Endothelial cell of umbilical vein (primary cell): ENCODE results near the gene VSX1. TPM values are rescaled to one million over a fixed set of nuclear protein-coding genes. Genes with fewer than 3 reads are reported as not detected.

Experiments used
- BruUV-seq: library from RNA; stranded (reverse); fragments of 400-500 nt; replicated peaks from 2 replicates; lab custom pipeline; 2021; lab: Mats Ljungman, UMichigan
- CTCF ChIA-PET: fragments of 300-600, 350-600 bp; sonication (Branson Sonifier 250); formaldehyde crosslinking; loops from one replicate; lab custom pipeline; 2021; ENCODE audit warnings: antibody characterized with exemption, inconsistent platforms; lab: Charles Lee
- POLR2A ChIA-PET: fragments of 300-600, 350-600 bp; sonication (Branson Sonifier 250); formaldehyde crosslinking; loops from one replicate; lab custom pipeline; 2021; ENCODE audit warnings: antibody characterized with exemption, inconsistent platforms; lab: Charles Lee
- DNase-seq: peaks from one replicate; pipeline ENCODE4 v3.0.0-alpha.2; 2011; ENCODE audit warnings: low read depth, low spot score
- FAIRE-seq: peaks from 2 replicates; lab custom pipeline; 2011; peaks lifted over from hg19 to GRCh38; lab: Jason Lieb, UNC
- H2AFZ ChIP-seq: 2 replicates; pipeline ENCODE4 v1.6.0; 2012; ENCODE audit warnings: low read depth, low read length, control low read depth, inconsistent platforms
- H3K27ac ChIP-seq: 2 replicates; pipeline ENCODE4 v1.5.1; 2011; ENCODE audit warnings: low read depth, mild to moderate bottlenecking, control low read depth, low read length, moderate library complexity; ENCODE audit not compliant: insufficient read depth
- H3K27me3 ChIP-seq, 2 experiments: 2 replicates each; pipeline versions ENCODE4 v1.6.0 to v1.6.1; 2011; ENCODE audit warnings: low read length in 2 of 2, mixed read lengths in 1 of 2; ENCODE audit not compliant: control insufficient read depth in 2 of 2, insufficient read depth in 2 of 2
- H3K36me3 ChIP-seq, 2 experiments: 2 replicates in 1 of 2; 3 replicates in 1 of 2; pipeline ENCODE4 v1.5.1; 2011; ENCODE audit warnings: low read length in 2 of 2, mild to moderate bottlenecking in 1 of 2, moderate library complexity in 1 of 2; ENCODE audit not compliant: control insufficient read depth in 2 of 2, insufficient read depth in 2 of 2; ENCODE audit errors: extremely low read depth in 1 of 2
- H3K4me1 ChIP-seq: 3 replicates; pipeline ENCODE4 v1.5.1; 2011; ENCODE audit warnings: mild to moderate bottlenecking, low read length; ENCODE audit not compliant: control insufficient read depth, insufficient read depth; ENCODE audit errors: extremely low read depth
- H3K4me2 ChIP-seq: 2 replicates; pipeline ENCODE4 v1.6.1; 2011; ENCODE audit warnings: low read length, control low read depth, mixed read lengths; ENCODE audit not compliant: insufficient read depth
- H3K4me3 ChIP-seq, 3 experiments: fragments of 200-600 bp in 1 of 3; sonication (generic), shearing (Covaris generic) in 1 of 3; replicated peaks in 1 of 3; 2 replicates each; pipeline ENCODE4 v1.5.1; 2011 to 2016; ENCODE audit warnings: control low read depth in 3 of 3, low read length in 3 of 3, mild to moderate bottlenecking in 2 of 3, inconsistent platforms in 1 of 3, low read depth in 1 of 3, moderate library complexity in 1 of 3; ENCODE audit not compliant: insufficient read depth in 1 of 3
- H3K79me2 ChIP-seq: 2 replicates; pipeline ENCODE4 v1.6.0; 2012; ENCODE audit warnings: low read length, inconsistent platforms; ENCODE audit not compliant: control insufficient read depth, insufficient read depth
- H3K9ac ChIP-seq: replicated peaks from 2 replicates; pipeline ENCODE3; 2011; ENCODE audit warnings: low read length, control low read depth; ENCODE audit not compliant: insufficient read depth; ENCODE audit errors: extremely low read depth
- H3K9me1 ChIP-seq: replicated peaks from 3 replicates; pipeline ENCODE4 v1.6.0; 2011; ENCODE audit warnings: mild to moderate bottlenecking, low read length; ENCODE audit not compliant: control insufficient read depth, insufficient read depth; ENCODE audit errors: extremely low read depth
- H3K9me3 ChIP-seq: replicated peaks from 2 replicates; pipeline ENCODE4 v1.5.1; 2012; ENCODE audit warnings: low read length, inconsistent platforms; ENCODE audit not compliant: control insufficient read depth, insufficient read depth
- H4K20me1 ChIP-seq: replicated peaks from 2 replicates; pipeline ENCODE3; 2011; ENCODE audit warnings: mild to moderate bottlenecking, low read length; ENCODE audit not compliant: control insufficient read depth, insufficient read depth; ENCODE audit errors: extremely low read depth
- EZH2 ChIP-seq: IDR thresholded peaks from 2 replicates; pipeline ENCODE4 v1.6.1; 2012; ENCODE audit warnings: borderline replicate concordance, low read depth, mild to moderate bottlenecking, moderate library complexity, low read length, inconsistent platforms; ENCODE audit not compliant: severe bottlenecking
- FOS ChIP-seq: IDR thresholded peaks from 2 replicates; pipeline ENCODE4 v1.6.1; 2011; ENCODE audit warnings: mild to moderate bottlenecking, low read length, moderate library complexity, borderline replicate concordance; ENCODE audit not compliant: insufficient read depth
- GATA2 ChIP-seq: IDR thresholded peaks from 2 replicates; pipeline ENCODE4 v1.7.0; 2011; ENCODE audit warnings: low read depth, mild to moderate bottlenecking, moderate library complexity, mixed read lengths, low read length; ENCODE audit not compliant: insufficient read length, insufficient read depth
- JUN ChIP-seq: IDR thresholded peaks from 2 replicates; pipeline ENCODE4 v1.6.1; 2011; ENCODE audit warnings: borderline replicate concordance, low read depth; ENCODE audit not compliant: insufficient read length, insufficient read depth
- POLR2A ChIP-seq: IDR thresholded peaks from 2 replicates; pipeline ENCODE4 v1.6.1; 2012; ENCODE audit warnings: low read depth, mild to moderate bottlenecking, control low read depth, low read length
- POLR2AphosphoS5 ChIP-seq: IDR thresholded peaks from 2 replicates; pipeline ENCODE4 v1.6.1; 2012; ENCODE audit warnings: low read depth, mild to moderate bottlenecking, control low read depth, low read length, moderate library complexity; ENCODE audit not compliant: insufficient read depth
- dilution Hi-C: fragments of 300-500 bp; cut with MboI; formaldehyde crosslinking; loops from one replicate; pipeline ENCODE4 v1.15.0; 2019; ENCODE audit warnings: low sequenced_read_pairs; ENCODE audit not compliant: extremely low pct_ligation_motif_present
- intact Hi-C: fragments of 100-400 bp; cut with micrococcal nuclease; formaldehyde crosslinking; loops from one replicate; pipeline ENCODE4 v1.10.0; 2022
- polyA plus RNA-seq, 4 experiments: library from polyadenylated mRNA; depleted of rRNA in 3 of 4; stranded (reverse) in 3 of 4; unstranded in 1 of 4; fragments of >200 nt; gene quantifications; 2 replicates each; pipeline versions ENCODE4 v1.2.1 to v1.2.3, GENCODE V29; 2011 to 2012; ENCODE audit warnings: missing spikeins in 1 of 4
- total RNA-seq: library from RNA; stranded (reverse); gene quantifications from 2 replicates; pipeline ENCODE4 v1.2.3, GENCODE V29; 2021
- TF ChIP-seq, protein P1 (sequence below), 2 donors: IDR thresholded peaks; 1 replicate in 1 of 2; 2 replicates in 1 of 2; pipeline ENCODE4 v1.5.1; 2011; ENCODE audit warnings: low read length in 2 of 2, mild to moderate bottlenecking in 2 of 2, moderate library complexity in 2 of 2, control low read depth in 1 of 2, inconsistent platforms in 1 of 2, low read depth in 1 of 2; ENCODE audit not compliant: insufficient read depth in 1 of 2; ENCODE audit errors: extremely low read depth in 1 of 2

Gene VSX1
- total and polyA plus RNA-seq, 2 donors (not counting 3 experiments of a cell fraction or from before 2014, with no cell fraction given): not detected

DNA sequence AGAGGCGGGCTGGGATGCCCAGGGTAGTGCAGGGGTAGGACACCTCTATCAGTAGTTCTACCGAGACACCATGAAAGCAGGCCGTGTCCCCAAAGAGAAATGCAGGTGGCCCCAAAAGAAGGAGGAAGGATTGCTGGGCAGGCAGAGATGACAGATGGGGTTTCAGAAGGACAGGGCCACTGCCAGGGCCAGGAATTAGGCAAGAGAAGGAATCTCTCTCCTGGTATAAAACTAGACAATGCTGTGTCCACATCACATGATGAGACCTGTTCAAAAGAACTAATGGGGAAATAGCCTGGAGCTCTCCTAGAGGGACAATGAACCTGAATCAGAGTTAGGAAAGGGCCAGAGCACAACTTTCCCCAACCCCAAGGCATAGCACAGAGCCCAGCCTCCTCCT is 21.6 kb upstream of the VSX1 start:
- Histone ChIP-seq H3K9ac (no peak overlapping the region), H3K79me2 (no peaks in the 10 kb centered on the region), H3K27me3 (no peaks in the 10 kb centered on the region), H3K4me1 (no peaks in the 10 kb centered on the region), H3K9me3 (no peaks in the 10 kb centered on the region), H2AFZ (no peak overlapping the region), H3K27ac (no peak overlapping the region), H3K4me2 (no peak overlapping the region), H3K9me1 (no peaks in the 10 kb centered on the region), H4K20me1 (no peaks in the 10 kb centered on the region), H3K4me3 (no peak overlapping the region), H3K36me3 (no peaks in the 10 kb centered on the region)
- TF ChIP-seq JUN (no peak), EZH2 (no peak), FOS (no peak), GATA2 (no peak), POLR2AphosphoS5 (no peak), POLR2A (no peak)
- TF ChIP-seq, protein P1, sequence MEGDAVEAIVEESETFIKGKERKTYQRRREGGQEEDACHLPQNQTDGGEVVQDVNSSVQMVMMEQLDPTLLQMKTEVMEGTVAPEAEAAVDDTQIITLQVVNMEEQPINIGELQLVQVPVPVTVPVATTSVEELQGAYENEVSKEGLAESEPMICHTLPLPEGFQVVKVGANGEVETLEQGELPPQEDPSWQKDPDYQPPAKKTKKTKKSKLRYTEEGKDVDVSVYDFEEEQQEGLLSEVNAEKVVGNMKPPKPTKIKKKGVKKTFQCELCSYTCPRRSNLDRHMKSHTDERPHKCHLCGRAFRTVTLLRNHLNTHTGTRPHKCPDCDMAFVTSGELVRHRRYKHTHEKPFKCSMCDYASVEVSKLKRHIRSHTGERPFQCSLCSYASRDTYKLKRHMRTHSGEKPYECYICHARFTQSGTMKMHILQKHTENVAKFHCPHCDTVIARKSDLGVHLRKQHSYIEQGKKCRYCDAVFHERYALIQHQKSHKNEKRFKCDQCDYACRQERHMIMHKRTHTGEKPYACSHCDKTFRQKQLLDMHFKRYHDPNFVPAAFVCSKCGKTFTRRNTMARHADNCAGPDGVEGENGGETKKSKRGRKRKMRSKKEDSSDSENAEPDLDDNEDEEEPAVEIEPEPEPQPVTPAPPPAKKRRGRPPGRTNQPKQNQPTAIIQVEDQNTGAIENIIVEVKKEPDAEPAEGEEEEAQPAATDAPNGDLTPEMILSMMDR (IDR thresholded peaks at IDR 0.05; ENCODE audit: extremely low read depth in 1 of 2, insufficient read depth in 1 of 2, low read depth in 1 of 2, low read length in 2 of 2): no peak
- no peak for FAIRE-seq
- dilution Hi-C loops (no loop called here), intact Hi-C loops (no loop called here)
- no peak for DNase-seq
- ChIA-PET CTCF (no interaction called here), POLR2A (no interaction called here)
- no TSS peak for BruUV-seq
